NB4 (cell line): Measurements from ENCODE around the gene CCIN.

Source experiments
- MYC ChIP-seq: IDR thresholded peaks from 2 replicates; pipeline ENCODE4 v1.6.1; 2011; ENCODE audit warnings: low read depth, low read length
- POLR2A ChIP-seq: IDR thresholded peaks from 2 replicates; pipeline ENCODE4 v1.6.1; 2011; ENCODE audit warnings: mild to moderate bottlenecking; ENCODE audit not compliant: insufficient read length; ENCODE audit errors: extremely low read depth
- TF ChIP-seq, protein P1 (sequence below): IDR thresholded peaks from one replicate; pipeline ENCODE4 v1.5.1; 2012; ENCODE audit warnings: low read depth, low read length
- TF ChIP-seq, protein P2 (sequence below): IDR thresholded peaks from 2 replicates; pipeline ENCODE4 v1.6.1; 2011; ENCODE audit warnings: low read depth, low read length

DNA sequence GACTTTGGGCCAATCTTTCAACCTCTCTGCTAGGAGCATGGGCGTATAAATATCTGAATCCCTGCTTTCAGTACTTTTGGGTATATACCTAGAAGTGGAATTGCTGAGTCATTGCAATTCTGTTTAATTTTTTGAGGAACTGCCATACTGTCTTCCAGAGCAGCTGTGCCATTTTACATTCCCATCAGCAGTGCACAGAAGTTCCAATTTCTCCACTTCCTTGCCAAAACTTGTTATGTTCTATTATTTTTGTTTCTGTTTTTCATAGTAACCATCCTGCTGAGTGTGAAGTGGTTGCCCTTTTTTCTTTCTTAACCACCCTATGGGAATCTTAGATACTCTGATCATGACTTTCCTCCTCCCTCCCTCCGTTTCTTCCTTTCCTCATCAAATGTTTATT, 11.1 kb upstream of the CCIN start:
- TF ChIP-seq, protein P1, sequence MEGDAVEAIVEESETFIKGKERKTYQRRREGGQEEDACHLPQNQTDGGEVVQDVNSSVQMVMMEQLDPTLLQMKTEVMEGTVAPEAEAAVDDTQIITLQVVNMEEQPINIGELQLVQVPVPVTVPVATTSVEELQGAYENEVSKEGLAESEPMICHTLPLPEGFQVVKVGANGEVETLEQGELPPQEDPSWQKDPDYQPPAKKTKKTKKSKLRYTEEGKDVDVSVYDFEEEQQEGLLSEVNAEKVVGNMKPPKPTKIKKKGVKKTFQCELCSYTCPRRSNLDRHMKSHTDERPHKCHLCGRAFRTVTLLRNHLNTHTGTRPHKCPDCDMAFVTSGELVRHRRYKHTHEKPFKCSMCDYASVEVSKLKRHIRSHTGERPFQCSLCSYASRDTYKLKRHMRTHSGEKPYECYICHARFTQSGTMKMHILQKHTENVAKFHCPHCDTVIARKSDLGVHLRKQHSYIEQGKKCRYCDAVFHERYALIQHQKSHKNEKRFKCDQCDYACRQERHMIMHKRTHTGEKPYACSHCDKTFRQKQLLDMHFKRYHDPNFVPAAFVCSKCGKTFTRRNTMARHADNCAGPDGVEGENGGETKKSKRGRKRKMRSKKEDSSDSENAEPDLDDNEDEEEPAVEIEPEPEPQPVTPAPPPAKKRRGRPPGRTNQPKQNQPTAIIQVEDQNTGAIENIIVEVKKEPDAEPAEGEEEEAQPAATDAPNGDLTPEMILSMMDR = no peak
- TF ChIP-seq POLR2A = no peak
- TF ChIP-seq, protein P2, sequence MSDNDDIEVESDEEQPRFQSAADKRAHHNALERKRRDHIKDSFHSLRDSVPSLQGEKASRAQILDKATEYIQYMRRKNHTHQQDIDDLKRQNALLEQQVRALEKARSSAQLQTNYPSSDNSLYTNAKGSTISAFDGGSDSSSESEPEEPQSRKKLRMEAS = no peak
- no peak for TF ChIP-seq MYC
